ENCODE data around the gene RPL41.
"Not testable (repeated sequence)": the region's sequence is repeated elsewhere in the genome, so short reads cannot be mapped to it uniquely, and the experiment has no call there.

Gene RPL41

GRCh38 chr12:56155256-56155845, 38.9 kb downstream of the RPL41 start:
- TF ChIP-seq CTCF (IDR thresholded peaks at IDR 0.05; ENCODE audit: unreplicated experiment in 3 of 3) = no peak
- Mint-ChIP-seq H3K36me3 (ENCODE audit: low read depth) (peaks cover 27% of the 10 kb centered on the region), H3K9me3 (no peaks in the 10 kb centered on the region)

GRCh38 chr12:56156464-56157200, 40.2 kb downstream of the RPL41 start:
- not testable (repeated sequence) for H3K9me3 Mint-ChIP-seq; H3K27me3 Mint-ChIP-seq (ENCODE audit: low read depth)
- Mint-ChIP-seq H3K36me3 (ENCODE audit: low read depth) (peaks cover 38% of the 10 kb centered on the region), H3K4me1 (peaks cover 73% of the 10 kb centered on the region), H3K27ac (peak overlapping the region; percentile 99 to 100 (median 100)), H3K4me3 (peak overlapping the region; percentile 94 to 100 (median 96))

More at GRCh38 chr12:56155256-56155845, 38.9 kb downstream of the RPL41 start:
- H3K27me3 Mint-ChIP-seq (ENCODE audit: low read depth) = no peaks in the 10 kb centered on the region
- H3K4me3 Mint-ChIP-seq = peak overlapping the region; percentile 96 to 100 (median 99)
- peaks cover 71% of the 10 kb centered on the region for H3K4me1 Mint-ChIP-seq
- H3K27ac Mint-ChIP-seq = peak overlapping the region; percentile 87 to 97 (median 93)

- H3K27ac Mint-ChIP-seq = peak overlapping the region; percentile 99 to 100 (median 100)
- no peaks in the 10 kb centered on the region for H3K9me3 Mint-ChIP-seq
- peak overlapping the region; percentile 94 to 97 (median 96) for H3K4me3 Mint-ChIP-seq
- H3K36me3 Mint-ChIP-seq (ENCODE audit: low read depth) = peaks cover 46% of the 10 kb centered on the region
- H3K4me1 Mint-ChIP-seq = peaks cover 68% of the 10 kb centered on the region
- peak; percentile 71 to 73 (median 72) for TF ChIP-seq CTCF (IDR thresholded peaks at IDR 0.05; ENCODE audit: unreplicated experiment in 3 of 3)
- no peaks in the 10 kb centered on the region for H3K27me3 Mint-ChIP-seq (ENCODE audit: low read depth)
These were observed 41.0 kb downstream of the RPL41 start for GRCh38 chr12:56157201-56158028.

DNA sequence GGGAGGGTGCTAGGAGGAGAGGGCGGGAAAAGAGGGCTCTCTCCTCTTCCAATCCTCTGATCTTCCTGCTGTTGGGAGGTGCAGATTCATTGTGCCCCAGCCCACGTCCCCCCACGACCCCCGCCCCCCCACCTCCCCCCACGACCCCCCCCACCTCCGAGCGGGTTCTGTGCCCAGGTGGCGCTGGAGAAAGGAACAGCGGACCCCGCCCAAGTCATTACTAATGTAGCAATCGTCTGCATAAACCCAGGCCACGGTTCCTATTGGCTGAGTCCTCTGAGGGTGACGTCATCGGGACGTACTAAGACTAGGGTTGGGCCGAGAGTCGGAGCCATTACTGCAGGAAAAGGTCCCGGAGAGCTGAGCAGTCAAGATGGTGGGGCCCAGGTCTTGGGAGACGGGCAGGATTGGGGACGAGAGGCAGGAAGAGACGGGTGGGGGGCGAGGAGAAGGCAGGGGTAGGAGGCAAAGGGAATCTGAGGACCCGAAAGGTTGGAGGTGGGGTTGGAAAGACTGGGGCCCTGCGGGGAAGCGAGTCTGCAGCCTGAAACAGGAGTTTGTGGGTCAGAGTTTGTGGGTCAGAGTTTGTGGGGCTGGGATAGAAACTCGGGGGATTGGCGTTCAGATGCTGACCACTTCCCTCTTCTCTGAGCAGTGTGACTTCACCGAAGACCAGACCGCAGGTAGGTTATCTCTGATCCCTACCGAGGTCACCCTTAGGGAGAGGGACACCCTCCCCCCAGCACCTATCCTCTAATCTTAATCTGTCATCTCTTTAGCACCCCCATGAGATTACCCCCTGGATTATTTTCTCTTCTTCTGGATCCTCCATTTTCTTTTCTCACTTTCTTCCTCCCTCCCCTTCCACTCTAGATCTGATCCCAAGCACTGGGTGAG, 41.8 kb downstream of the RPL41 start, which contains the start of gene MYL6:
TSS of gene MYL6 (plus strand) at position 331 of the 897 bp plus-strand sequence. CDS start at position 374, 43 bp downstream.
- H3K36me3 Mint-ChIP-seq (ENCODE audit: low read depth) = peaks cover 53% of the 10 kb centered on the region
- TF ChIP-seq CTCF (IDR thresholded peaks at IDR 0.05; ENCODE audit: unreplicated experiment in 3 of 3) = no peak
- peak within 1 kb of the TSS; percentile 99 to 100 (median 100) for H3K27ac Mint-ChIP-seq
- no peaks in the 10 kb centered on the region for H3K27me3 Mint-ChIP-seq (ENCODE audit: low read depth)
- peaks cover 63% of the 10 kb centered on the region for H3K4me1 Mint-ChIP-seq
- no peaks in the 10 kb centered on the region for H3K9me3 Mint-ChIP-seq
- peak within 1 kb of the TSS; percentile 94 to 97 (median 96) for H3K4me3 Mint-ChIP-seq

DNA sequence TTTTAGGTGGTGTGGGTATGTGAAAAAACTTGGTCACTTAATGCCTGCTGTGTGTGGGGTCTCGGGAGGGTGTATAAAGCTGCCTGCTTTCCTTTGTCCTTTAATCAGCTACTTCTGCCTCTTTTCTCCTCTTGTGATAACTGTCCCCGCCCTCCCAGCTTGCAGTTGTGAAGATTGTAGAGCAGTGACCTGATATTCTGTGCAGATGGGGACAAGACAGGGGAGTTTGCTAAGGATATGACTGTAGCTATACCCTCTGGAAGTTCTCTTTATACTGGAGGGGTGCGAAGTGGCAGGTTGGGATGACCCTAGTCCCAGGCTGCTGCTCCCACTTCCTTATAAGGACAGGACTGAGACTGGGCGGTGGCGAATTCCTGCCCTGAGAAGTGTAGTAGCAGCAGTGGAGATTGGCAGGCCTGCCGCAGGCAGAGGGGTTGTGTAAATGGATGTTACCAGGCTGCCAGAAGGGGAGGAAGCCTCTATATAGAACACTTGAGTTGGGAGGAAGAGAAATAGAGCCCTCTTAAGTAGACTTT, 42.6 kb downstream of the RPL41 start:
- TF ChIP-seq CTCF (IDR thresholded peaks at IDR 0.05; ENCODE audit: unreplicated experiment in 3 of 3) = no peak
- Mint-ChIP-seq H3K27me3 (ENCODE audit: low read depth) (no peaks in the 10 kb centered on the region), H3K9me3 (no peaks in the 10 kb centered on the region), H3K27ac (peak overlapping the region; percentile 99 to 100 (median 100)), H3K36me3 (ENCODE audit: low read depth) (peaks cover 60% of the 10 kb centered on the region), H3K4me3 (peak overlapping the region; percentile 94 to 97 (median 96)), H3K4me1 (peaks cover 56% of the 10 kb centered on the region)
